MCF 10A (cell line): ENCODE results near the gene CACNB4. TPM values are rescaled to one million over a fixed set of nuclear protein-coding genes. Genes with fewer than 3 reads are reported as not detected.
"Not testable (repeated sequence)": the region's sequence is repeated elsewhere in the genome, so short reads cannot be mapped to it uniquely, and the experiment has no call there.

Source experiments
- BruUV-seq: library from RNA; stranded (reverse); fragments of 400-500 nt; replicated peaks from 2 replicates; lab custom pipeline; 2021; lab: Mats Ljungman, UMichigan
- CTCF ChIA-PET: fragments of 300-600 bp; sonication (Branson Sonifier 250); formaldehyde crosslinking; extraction: SDS; loops from one replicate; lab custom pipeline; 2021; ENCODE audit warnings: antibody characterized with exemption, inconsistent platforms; lab: Yijun Ruan, JAX
- POLR2A ChIA-PET: fragments of 300-600, 350-650 bp; sonication (Branson Sonifier 250); formaldehyde crosslinking; extraction: SDS; loops from one replicate; lab custom pipeline; 2020; ENCODE audit warnings: antibody characterized with exemption, inconsistent platforms; lab: Yijun Ruan, JAX
- DNase-seq: peaks from one replicate; pipeline ENCODE4 v3.0.0-alpha.2; 2018; ENCODE audit not compliant: unreplicated experiment
- H3K27ac Mint-ChIP-seq: one replicate; pipeline ENCODE4 v1.8.0; 2022; ENCODE audit warnings: mild to moderate bottlenecking, low read depth, mixed read lengths; ENCODE audit not compliant: unreplicated experiment
- H3K27me3 Mint-ChIP-seq: one replicate; pipeline ENCODE4 v1.8.0; 2022; ENCODE audit warnings: mixed read lengths; ENCODE audit not compliant: insufficient read depth, unreplicated experiment
- H3K36me3 Mint-ChIP-seq: one replicate; pipeline ENCODE4 v1.8.0; 2022; ENCODE audit warnings: mild to moderate bottlenecking, moderate library complexity, mixed read lengths; ENCODE audit not compliant: insufficient read depth, unreplicated experiment
- H3K4me1 Mint-ChIP-seq: one replicate; pipeline ENCODE4 v1.8.0; 2022; ENCODE audit warnings: mixed read lengths; ENCODE audit not compliant: insufficient read depth, unreplicated experiment
- H3K4me3 Mint-ChIP-seq: one replicate; pipeline ENCODE4 v1.8.0; 2022; ENCODE audit warnings: mild to moderate bottlenecking, moderate library complexity, mixed read lengths; ENCODE audit not compliant: unreplicated experiment
- H3K9me3 Mint-ChIP-seq: one replicate; pipeline ENCODE4 v1.8.0; 2022; ENCODE audit warnings: mixed read lengths; ENCODE audit not compliant: unreplicated experiment
- CTCF ChIP-seq: fragments of 200-600 bp; IDR thresholded peaks from one replicate; pipeline ENCODE4 v1.8.0; 2022; ENCODE audit warnings: antibody characterized with exemption, mild to moderate bottlenecking; ENCODE audit not compliant: unreplicated experiment
- intact Hi-C: fragments of 100-400 bp; cut with micrococcal nuclease; formaldehyde crosslinking; loops from 2 replicates; pipeline ENCODE4 v1.14.1; 2022
- total RNA-seq: library from RNA; stranded (reverse); gene quantifications from 2 replicates; pipeline ENCODE4 v1.2.3, GENCODE V29; 2022

Gene CACNB4
- total RNA-seq, 1 experiment from 2014 or later: 0.49 TPM

- no peak overlapping the region for H3K4me3 Mint-ChIP-seq
- H3K36me3 Mint-ChIP-seq: no peaks in the 10 kb centered on the region
- ChIA-PET CTCF (interaction anchor here (2.6 to 7.3 kb wide), 2 partner anchors 9 to 11 kb away, joined by 25 to 70 read pairs; no protein-coding TSS in a partner anchor), POLR2A (no interaction called here)
- peaks cover 19% of the 10 kb centered on the region for H3K27me3 Mint-ChIP-seq
- H3K4me1 Mint-ChIP-seq: no peaks in the 10 kb centered on the region
- no peaks in the 10 kb centered on the region for H3K9me3 Mint-ChIP-seq
- intact Hi-C loops: no loop called here
- DNase-seq: no peak
- H3K27ac Mint-ChIP-seq: no peak overlapping the region
- TF ChIP-seq CTCF: no peak
- no TSS peak for BruUV-seq
Measured at GRCh38 chr2:152015552-152015951, 83.3 kb downstream of the CACNB4 start.

DNA sequence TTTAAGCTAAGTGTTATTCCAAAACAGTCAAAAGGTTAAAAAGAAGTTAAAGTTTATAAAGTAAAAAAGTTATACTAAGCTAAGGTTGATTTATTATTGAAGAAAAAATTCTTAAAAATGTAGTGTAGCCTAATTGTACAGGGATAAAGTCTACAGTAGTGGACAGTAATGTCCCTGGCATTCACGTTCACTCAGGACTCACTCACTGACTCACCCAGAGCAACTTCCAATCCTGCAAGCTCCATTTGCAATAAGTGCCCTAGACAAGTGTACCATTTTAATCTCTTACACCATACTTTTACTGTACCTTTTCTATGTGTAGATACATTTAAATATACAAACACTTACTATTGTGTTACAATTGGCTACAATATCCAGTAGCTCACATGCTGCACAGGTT lies 86.1 kb downstream of the CACNB4 start:
- POLR2A ChIA-PET: interaction anchor here (1.2 kb wide), 1 partner anchor 32 kb away, joined by 3 read pairs; no protein-coding TSS in a partner anchor
- BruUV-seq: no TSS peak

GRCh38 chr2:152011724-152012123 lies 87.1 kb downstream of the CACNB4 start:
- no peaks in the 10 kb centered on the region for H3K27me3 Mint-ChIP-seq
- BruUV-seq: no TSS peak
- intact Hi-C loops: no loop called here

More for the DNA sequence above, 86.1 kb downstream of the CACNB4 start:
- Mint-ChIP-seq H3K4me1 (no peaks in the 10 kb centered on the region), H3K36me3 (no peaks in the 10 kb centered on the region), H3K4me3 (no peak overlapping the region), H3K27me3 (no peaks in the 10 kb centered on the region), H3K9me3 (no peaks in the 10 kb centered on the region), H3K27ac (no peak overlapping the region)
- TF ChIP-seq CTCF: no peak
- CTCF ChIA-PET: interaction anchor here (0.6 to 7.3 kb wide), 7 partner anchors 9 to 592 kb away, joined by 3 to 70 read pairs (median 7); no protein-coding TSS in a partner anchor
- DNase-seq: no peak
- intact Hi-C loops: no loop called here

GRCh38 chr2:152005607-152006006 lies 93.2 kb downstream of the CACNB4 start:
- Mint-ChIP-seq H3K4me3 (no peak overlapping the region), H3K4me1 (peaks cover 8% of the 10 kb centered on the region), H3K27ac (no peak overlapping the region), H3K36me3 (no peaks in the 10 kb centered on the region), H3K9me3 (no peaks in the 10 kb centered on the region), H3K27me3 (no peaks in the 10 kb centered on the region)
- CTCF ChIA-PET: interaction anchor here (0.6 to 4.1 kb wide), 2 partner anchors 19 to 512 kb away, joined by 3 to 31 read pairs; no protein-coding TSS in a partner anchor
- POLR2A ChIA-PET: no interaction called here
- no TSS peak for BruUV-seq
- intact Hi-C loops: no loop called here
- no peak for TF ChIP-seq CTCF
- no peak for DNase-seq

More at GRCh38 chr2:152011724-152012123, 87.1 kb downstream of the CACNB4 start:
- ChIA-PET POLR2A (interaction anchor here (0.6 kb wide), 1 partner anchor 13 kb away, joined by 3 read pairs; no protein-coding TSS in a partner anchor), CTCF (interaction anchor here (0.6 to 7.3 kb wide), 7 partner anchors 8 to 437 kb away, joined by 3 to 70 read pairs (median 3); no protein-coding TSS in a partner anchor)
- TF ChIP-seq CTCF: no peak
- Mint-ChIP-seq H3K9me3 (no peaks in the 10 kb centered on the region), H3K27ac (no peak overlapping the region), H3K4me1 (no peaks in the 10 kb centered on the region), H3K4me3 (no peak overlapping the region), H3K36me3 (no peaks in the 10 kb centered on the region)
- no peak for DNase-seq

- POLR2A ChIA-PET: interaction anchor here (1.3 kb wide), 1 partner anchor 175 kb away, joined by 6 read pairs; the partner anchor contains the start of gene ARL5A
- DNase-seq, H3K4me1 Mint-ChIP-seq, H3K27me3 Mint-ChIP-seq, H3K4me3 Mint-ChIP-seq, intact Hi-C loops, H3K9me3 Mint-ChIP-seq, BruUV-seq, H3K27ac Mint-ChIP-seq, H3K36me3 Mint-ChIP-seq: not testable (repeated sequence)
- CTCF ChIA-PET: interaction anchor here (0.6 to 4.1 kb wide), 12 partner anchors 8 to 573 kb away, joined by 3 to 31 read pairs (median 4); no protein-coding TSS in a partner anchor
Measured at GRCh38 chr2:152003283-152003682, 95.6 kb downstream of the CACNB4 start.
